Stimulated activated CD4-positive, alpha-beta T cell treated with anti-CD3 and anti-CD28 coated beads, Interleukin-4, amount 100 ng/mL, for 4 hours (primary cell): ENCODE results near the gene PLCB3.

Source experiments
- DNase-seq, 2 experiments: peaks; one replicate each; pipeline ENCODE4 v3.0.0-alpha.2; 2020

PLCB3 gene

GRCh38 chr11:64251753-64252002 lies 348 bp downstream of the PLCB3 start:
- DNase-seq: no peak

- DNase-seq: no peak
Measured at GRCh38 chr11:64252003-64252872, 908 bp downstream of the PLCB3 start.

GRCh38 chr11:64253043-64253442 lies 1.7 kb downstream of the PLCB3 start:
- DNase-seq: no peak

GRCh38 chr11:64253481-64253880 lies 2.2 kb downstream of the PLCB3 start:
- DNase-seq: no peak

GRCh38 chr11:64254326-64254725 lies 3.0 kb downstream of the PLCB3 start:
- DNase-seq: no peak

- no peak for DNase-seq
Measured at GRCh38 chr11:64255135-64256128, 4.1 kb downstream of the PLCB3 start.

GRCh38 chr11:64256300-64256699 lies 5.0 kb downstream of the PLCB3 start:
- no peak for DNase-seq

GRCh38 chr11:64258356-64258755 lies 7.0 kb downstream of the PLCB3 start:
- DNase-seq: no peak

GRCh38 chr11:64258946-64259532 lies 7.7 kb downstream of the PLCB3 start:
- no peak for DNase-seq

GRCh38 chr11:64259533-64260067 lies 8.3 kb downstream of the PLCB3 start:
- no peak for DNase-seq

GRCh38 chr11:64260147-64260708 lies 8.9 kb downstream of the PLCB3 start:
- no peak for DNase-seq

- no peak for DNase-seq
Measured at GRCh38 chr11:64261556-64262080, 10.3 kb downstream of the PLCB3 start.

- no peak for DNase-seq
Measured at GRCh38 chr11:64262271-64263002, 11.1 kb downstream of the PLCB3 start.

- DNase-seq: no peak
Measured at GRCh38 chr11:64263021-64263946, 12.0 kb downstream of the PLCB3 start.

GRCh38 chr11:64263947-64264317 lies 12.6 kb downstream of the PLCB3 start:
- DNase-seq: no peak

- no peak for DNase-seq
Measured at GRCh38 chr11:64264371-64264852, 13.1 kb downstream of the PLCB3 start.

GRCh38 chr11:64265176-64266160 lies 14.1 kb downstream of the PLCB3 start:
- no peak for DNase-seq

GRCh38 chr11:64266339-64266738 lies 15.0 kb downstream of the PLCB3 start:
- no peak for DNase-seq

GRCh38 chr11:64267207-64267945 lies 16.0 kb downstream of the PLCB3 start:
- no peak for DNase-seq
